H9 (cell line): ENCODE measurements around the gene DNAH11. TPM values are rescaled to one million over a fixed set of nuclear protein-coding genes. Genes with fewer than 3 reads are reported as not detected.

Source experiments
- DNase-seq: peaks from one replicate; pipeline ENCODE4 v3.0.0-alpha.2; 2017
- H2AFZ ChIP-seq: one replicate; pipeline ENCODE4 v1.6.1; 2013; ENCODE audit warnings: mild to moderate bottlenecking, low read length, control low read depth, moderate library complexity
- H2AK5ac ChIP-seq: 2 replicates; pipeline ENCODE4 v1.6.1; 2013; ENCODE audit warnings: low read length, control low read depth, mixed read lengths; ENCODE audit not compliant: insufficient read length
- H2BK120ac ChIP-seq: one replicate; pipeline ENCODE4 v1.6.1; 2013; ENCODE audit warnings: low read depth, mild to moderate bottlenecking, low read length, control low read depth, inconsistent platforms; ENCODE audit not compliant: poor library complexity, severe bottlenecking
- H2BK12ac ChIP-seq: 2 replicates; pipeline ENCODE4 v1.6.1; 2013; ENCODE audit warnings: low read length, control low read depth, mixed read lengths, low read depth; ENCODE audit not compliant: insufficient read length
- H2BK15ac ChIP-seq: 2 replicates; pipeline ENCODE4 v1.6.1; 2013; ENCODE audit warnings: low read depth, low read length, control low read depth
- H2BK20ac ChIP-seq: one replicate; pipeline ENCODE4 v1.6.1; 2013; ENCODE audit warnings: low read depth, mild to moderate bottlenecking, low read length, control low read depth, inconsistent platforms; ENCODE audit not compliant: poor library complexity, severe bottlenecking
- H2BK5ac ChIP-seq: 2 replicates; pipeline ENCODE4 v1.6.1; 2013; ENCODE audit warnings: low read length, control low read depth, mixed read lengths; ENCODE audit not compliant: insufficient read length
- H3K14ac ChIP-seq: 2 replicates; pipeline ENCODE4 v1.6.1; 2013; ENCODE audit warnings: low read length, control low read depth; ENCODE audit not compliant: insufficient read depth
- H3K18ac ChIP-seq: 2 replicates; pipeline ENCODE4 v1.6.1; 2013; ENCODE audit warnings: low read depth, mild to moderate bottlenecking, mixed read lengths, low read length, control low read depth; ENCODE audit not compliant: insufficient read length
- H3K23ac ChIP-seq: 2 replicates; pipeline ENCODE4 v1.6.1; 2013; ENCODE audit warnings: low read length, control low read depth, mixed read lengths, low read depth; ENCODE audit not compliant: insufficient read length
- H3K23me2 ChIP-seq: 2 replicates; pipeline ENCODE4 v1.6.1; 2013; ENCODE audit warnings: low read depth, mild to moderate bottlenecking, mixed read lengths, low read length, control low read depth; ENCODE audit not compliant: insufficient read length, poor library complexity, severe bottlenecking
- H3K27ac ChIP-seq: 2 replicates; pipeline ENCODE4 v1.5.1; 2013; ENCODE audit warnings: low read length, control low read depth, mixed read lengths, low read depth; ENCODE audit not compliant: insufficient read length
- H3K27me3 ChIP-seq: 2 replicates; pipeline ENCODE4 v1.6.1; 2013; ENCODE audit warnings: low read length, control low read depth, inconsistent platforms; ENCODE audit not compliant: insufficient read depth
- H3K4ac ChIP-seq: 2 replicates; pipeline ENCODE4 v1.6.1; 2013; ENCODE audit warnings: low read depth, mild to moderate bottlenecking, control low read depth, inconsistent platforms, low read length, moderate library complexity
- H3K4me1 ChIP-seq: 2 replicates; pipeline ENCODE4 v1.6.1; 2013; ENCODE audit warnings: low read length, control low read depth, inconsistent platforms; ENCODE audit not compliant: insufficient read depth
- H3K4me2 ChIP-seq: 2 replicates; pipeline ENCODE4 v1.6.1; 2013; ENCODE audit warnings: low read length, control low read depth, mixed read lengths; ENCODE audit not compliant: insufficient read length, insufficient read depth
- H3K56ac ChIP-seq: 2 replicates; pipeline ENCODE4 v1.6.1; 2013; ENCODE audit warnings: low read depth, mild to moderate bottlenecking, mixed read lengths, low read length, control low read depth; ENCODE audit not compliant: insufficient read length
- H3K79me1 ChIP-seq: 2 replicates; pipeline ENCODE4 v1.6.1; 2013; ENCODE audit warnings: low read depth, mild to moderate bottlenecking, moderate library complexity, low read length, control low read depth, inconsistent platforms; ENCODE audit not compliant: insufficient read depth, poor library complexity, severe bottlenecking
- H3K79me2 ChIP-seq: 2 replicates; pipeline ENCODE4 v1.6.1; 2013; ENCODE audit warnings: low read length, control low read depth, inconsistent platforms; ENCODE audit not compliant: insufficient read depth
- H3K9ac ChIP-seq: 2 replicates; pipeline ENCODE4 v1.6.1; 2013; ENCODE audit warnings: low read length, control low read depth, mixed read lengths; ENCODE audit not compliant: insufficient read length; ENCODE audit errors: extremely low read depth
- H3K9me3 ChIP-seq: one replicate; pipeline ENCODE4 v1.6.1; 2013; ENCODE audit warnings: low read depth, low read length, inconsistent platforms; ENCODE audit not compliant: control insufficient read depth
- H3T11ph ChIP-seq: one replicate; pipeline ENCODE4 v1.6.1; 2013; ENCODE audit warnings: mild to moderate bottlenecking, low read length, control low read depth, inconsistent platforms
- H4K20me1 ChIP-seq: one replicate; pipeline ENCODE4 v1.6.1; 2013; ENCODE audit not compliant: control insufficient read depth, insufficient read length, insufficient read depth
- H4K5ac ChIP-seq: 2 replicates; pipeline ENCODE4 v1.6.1; 2013; ENCODE audit warnings: low read depth, mild to moderate bottlenecking, mixed read lengths, low read length, control low read depth; ENCODE audit not compliant: insufficient read length
- H4K8ac ChIP-seq: replicated peaks from 2 replicates; pipeline ENCODE4 v1.6.1; 2013; ENCODE audit warnings: low read length, control low read depth, mixed read lengths, low read depth; ENCODE audit not compliant: insufficient read length
- H4K91ac ChIP-seq: 2 replicates; pipeline ENCODE4 v1.6.1; 2013; ENCODE audit warnings: low read depth, mild to moderate bottlenecking, moderate library complexity, mixed read lengths, low read length, control low read depth; ENCODE audit not compliant: insufficient read length
- H3K27ac Mint-ChIP-seq, 3 experiments: 2 replicates in 2 of 3; 3 replicates in 1 of 3; pipeline ENCODE4 v1.8.0; 2020 to 2021; ENCODE audit warnings: mixed read lengths in 3 of 3, mild to moderate bottlenecking in 1 of 3, moderate library complexity in 1 of 3
- H3K27me3 Mint-ChIP-seq: 2 replicates; pipeline ENCODE4 v1.8.0; 2021; ENCODE audit warnings: low read depth, mild to moderate bottlenecking, moderate library complexity, mixed read lengths
- H3K36me3 Mint-ChIP-seq, 3 experiments: 2 replicates in 2 of 3; 3 replicates in 1 of 3; pipeline ENCODE4 v1.8.0; 2020 to 2021; ENCODE audit warnings: low read depth in 3 of 3, mixed read lengths in 3 of 3; ENCODE audit not compliant: insufficient read depth in 1 of 3
- H3K4me1 Mint-ChIP-seq, 2 experiments: 2 replicates each; pipeline ENCODE4 v1.8.0; 2020; ENCODE audit warnings: mixed read lengths in 2 of 2
- H3K4me3 Mint-ChIP-seq, 2 experiments: 2 replicates in 1 of 2; 3 replicates in 1 of 2; pipeline ENCODE4 v1.8.0; 2020 to 2021; ENCODE audit warnings: mild to moderate bottlenecking in 2 of 2, mixed read lengths in 2 of 2, moderate library complexity in 1 of 2
- H3K9me3 Mint-ChIP-seq, 2 experiments: 2 replicates in 1 of 2; 3 replicates in 1 of 2; pipeline ENCODE4 v1.8.0; 2020; ENCODE audit warnings: mild to moderate bottlenecking in 2 of 2, mixed read lengths in 2 of 2, moderate library complexity in 1 of 2
- WGBS: extraction: QIAGEN DNeasy Blood & Tissue Kit; methylation state at CpG from one replicate; pipeline ENCODE4 v1.1.7; 2013; ENCODE audit warnings: missing lambda C conversion rate, low lambda C conversion rate, mixed read lengths; ENCODE audit not compliant: insufficient read length; ENCODE audit errors: extremely low coverage; 5-methylcytosine and 5-hydroxymethylcytosine counted together
- total RNA-seq: library from RNA; stranded (reverse); gene quantifications from 2 replicates; pipeline ENCODE4 v1.2.1, GENCODE V29; 2021
- TF ChIP-seq, protein P1 (sequence below): fragments of 200-600 bp; sonication (generic); conservative IDR thresholded peaks from 3 replicates; pipeline ENCODE4 v1.8.0; 2021; ENCODE audit warnings: antibody characterized with exemption, mild to moderate bottlenecking

DNAH11 gene
- total RNA-seq, 1 experiment from 2014 or later: 2.5 TPM

DNA sequence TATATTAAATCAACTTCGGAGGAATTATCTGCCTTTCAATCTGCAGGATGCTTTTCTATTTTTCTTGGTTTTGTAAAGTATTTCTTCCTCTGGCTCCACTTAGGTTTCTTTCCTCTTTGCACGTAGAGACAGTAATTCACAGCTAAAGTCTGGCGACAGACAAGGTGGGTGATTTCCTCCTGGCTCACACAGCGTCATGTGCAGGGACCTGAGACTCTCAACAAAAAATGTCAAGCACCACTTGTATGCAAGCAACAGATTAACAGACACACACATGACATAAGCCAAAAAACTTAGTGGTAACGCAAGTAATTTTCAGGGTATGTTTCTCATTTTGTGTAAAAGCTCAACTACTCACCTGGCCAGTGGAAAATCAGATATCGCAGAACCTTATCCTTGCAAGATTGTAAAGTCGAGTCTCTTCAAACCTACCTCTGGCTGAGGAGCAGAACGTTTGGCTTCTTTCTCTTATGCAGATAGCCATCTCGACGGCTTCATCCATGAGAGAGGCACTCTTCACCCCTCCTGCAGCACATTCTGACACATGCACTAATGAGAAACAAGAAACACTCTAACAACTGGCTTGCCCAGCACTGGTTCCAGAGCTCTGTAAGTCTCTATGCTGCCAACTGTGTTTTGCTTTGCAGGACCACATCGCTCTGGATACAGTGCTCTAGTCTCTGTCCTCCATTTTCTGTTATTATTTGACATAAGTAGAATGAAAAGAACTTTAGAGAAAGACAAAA lies 214.9 kb downstream of the DNAH11 start:
- Histone ChIP-seq H3K9ac (no peak overlapping the region), H2BK5ac (no peak overlapping the region), H3K4ac (no peak overlapping the region), H3K4me1 (peaks cover 6% of the 10 kb centered on the region; the same call in 1 of the 2 replicates), H3K9me3 (no peaks in the 10 kb centered on the region), H4K91ac (no peak overlapping the region), H2BK12ac (no peak overlapping the region), H2AFZ (no peak overlapping the region), H3K79me2 (no peaks in the 10 kb centered on the region), H4K20me1 (no peaks in the 10 kb centered on the region), H3K27ac (no peak overlapping the region), H3T11ph (no peak overlapping the region), H3K14ac (no peak overlapping the region), H2BK20ac (no peak overlapping the region), H4K5ac (no peak overlapping the region), H3K18ac (no peak overlapping the region), H2AK5ac (no peak overlapping the region), H3K27me3 (no peaks in the 10 kb centered on the region), H3K23ac (peak overlapping the region; percentile 13), H4K8ac (no peak overlapping the region), H3K79me1 (no peaks in the 10 kb centered on the region), H2BK120ac (no peak overlapping the region), H3K4me2 (no peak overlapping the region), H3K23me2 (no peaks in the 10 kb centered on the region), H2BK15ac (no peak overlapping the region), H3K56ac (no peak overlapping the region)
- TF ChIP-seq, protein P1, sequence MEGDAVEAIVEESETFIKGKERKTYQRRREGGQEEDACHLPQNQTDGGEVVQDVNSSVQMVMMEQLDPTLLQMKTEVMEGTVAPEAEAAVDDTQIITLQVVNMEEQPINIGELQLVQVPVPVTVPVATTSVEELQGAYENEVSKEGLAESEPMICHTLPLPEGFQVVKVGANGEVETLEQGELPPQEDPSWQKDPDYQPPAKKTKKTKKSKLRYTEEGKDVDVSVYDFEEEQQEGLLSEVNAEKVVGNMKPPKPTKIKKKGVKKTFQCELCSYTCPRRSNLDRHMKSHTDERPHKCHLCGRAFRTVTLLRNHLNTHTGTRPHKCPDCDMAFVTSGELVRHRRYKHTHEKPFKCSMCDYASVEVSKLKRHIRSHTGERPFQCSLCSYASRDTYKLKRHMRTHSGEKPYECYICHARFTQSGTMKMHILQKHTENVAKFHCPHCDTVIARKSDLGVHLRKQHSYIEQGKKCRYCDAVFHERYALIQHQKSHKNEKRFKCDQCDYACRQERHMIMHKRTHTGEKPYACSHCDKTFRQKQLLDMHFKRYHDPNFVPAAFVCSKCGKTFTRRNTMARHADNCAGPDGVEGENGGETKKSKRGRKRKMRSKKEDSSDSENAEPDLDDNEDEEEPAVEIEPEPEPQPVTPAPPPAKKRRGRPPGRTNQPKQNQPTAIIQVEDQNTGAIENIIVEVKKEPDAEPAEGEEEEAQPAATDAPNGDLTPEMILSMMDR: no peak
- Mint-ChIP-seq H3K27me3 (no peaks in the 10 kb centered on the region), H3K4me3 (no peak overlapping the region), H3K36me3 (no peaks in the 10 kb centered on the region), H3K27ac (no peak overlapping the region), H3K4me1 (peaks cover 24 to 25% of the 10 kb centered on the region in 2 experiments), H3K9me3 (no peaks in the 10 kb centered on the region; a peak in 1 of 5 replicates)
- no peak for DNase-seq
- no CpG with 5 or more reads among the region's 11 CpGs for WGBS
